Measurements from ENCODE around the gene METTL2B.

METTL2B gene, protein sequence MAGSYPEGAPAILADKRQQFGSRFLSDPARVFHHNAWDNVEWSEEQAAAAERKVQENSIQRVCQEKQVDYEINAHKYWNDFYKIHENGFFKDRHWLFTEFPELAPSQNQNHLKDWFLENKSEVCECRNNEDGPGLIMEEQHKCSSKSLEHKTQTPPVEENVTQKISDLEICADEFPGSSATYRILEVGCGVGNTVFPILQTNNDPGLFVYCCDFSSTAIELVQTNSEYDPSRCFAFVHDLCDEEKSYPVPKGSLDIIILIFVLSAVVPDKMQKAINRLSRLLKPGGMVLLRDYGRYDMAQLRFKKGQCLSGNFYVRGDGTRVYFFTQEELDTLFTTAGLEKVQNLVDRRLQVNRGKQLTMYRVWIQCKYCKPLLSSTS

DNA sequence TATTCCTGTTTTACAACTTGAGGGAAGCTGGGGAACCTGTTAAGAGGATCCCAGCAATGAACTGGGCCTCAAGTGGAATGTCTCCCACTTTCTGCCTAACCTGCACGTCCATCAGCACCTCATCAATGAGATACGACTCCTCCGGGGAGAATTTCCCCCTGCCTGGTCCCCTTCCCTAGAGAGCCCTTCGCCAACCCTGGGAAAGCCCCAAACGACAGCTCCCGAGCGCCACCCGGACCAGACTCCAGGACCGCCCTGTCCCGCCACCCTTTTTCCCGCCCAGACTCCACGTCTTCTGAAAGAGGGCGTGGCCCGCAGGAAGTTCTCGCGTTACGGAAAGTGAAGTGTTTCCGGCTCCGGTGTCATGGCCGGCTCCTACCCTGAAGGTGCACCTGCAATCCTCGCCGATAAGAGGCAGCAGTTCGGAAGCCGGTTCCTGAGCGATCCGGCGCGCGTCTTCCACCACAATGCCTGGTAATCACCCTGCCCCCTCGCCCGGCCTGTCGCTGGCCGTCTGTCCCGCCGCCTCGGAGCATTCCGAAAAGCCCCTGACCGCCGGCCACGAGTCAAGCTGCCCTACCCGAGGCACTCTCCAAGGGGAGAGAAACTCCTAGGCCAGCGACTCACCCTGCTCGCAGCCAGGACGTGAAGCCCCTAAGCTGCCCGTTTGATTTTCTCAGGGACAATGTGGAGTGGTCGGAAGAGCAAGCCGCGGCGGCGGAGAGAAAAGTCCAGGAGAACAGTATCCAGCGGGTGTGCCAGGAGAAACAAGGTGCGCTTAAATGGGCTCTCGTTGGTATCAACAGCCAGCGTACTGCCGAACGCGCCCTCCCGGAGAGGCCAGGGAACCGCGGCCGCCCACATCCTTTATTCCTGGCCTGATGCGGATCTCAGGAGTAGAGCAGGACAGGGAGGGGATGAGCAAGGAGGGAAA lies at the start of gene METTL2B:
METTL2B (plus strand) TSS at position 347 of the 934 bp plus-strand sequence; CDS start at position 365, 18 bp downstream.
- peak; percentile 95 for DNase-seq

- DNase-seq: no peak
Observed at GRCh38 chr7:128427289-128427891, 49.2 kb upstream of the METTL2B start.

DNA sequence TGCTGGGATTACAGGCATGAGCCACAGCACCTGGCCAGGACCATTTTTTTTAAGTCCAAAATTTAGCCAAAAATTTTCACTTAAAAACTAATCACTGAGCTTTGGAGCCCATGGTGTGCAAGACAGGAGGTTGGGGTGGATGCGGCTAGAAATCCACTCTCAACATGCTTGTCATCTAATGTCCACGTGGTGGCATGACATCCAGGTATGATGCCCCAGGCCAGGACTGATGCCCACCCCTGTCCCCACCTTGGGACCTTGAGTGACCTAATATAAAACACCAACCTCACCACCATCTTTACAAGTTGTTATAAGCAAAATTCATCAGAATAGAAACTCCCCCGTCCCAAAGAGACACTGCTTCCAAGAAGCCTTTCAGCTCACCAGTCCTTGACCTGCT lies 46.3 kb upstream of the METTL2B start:
- DNase-seq: no peak

DNA sequence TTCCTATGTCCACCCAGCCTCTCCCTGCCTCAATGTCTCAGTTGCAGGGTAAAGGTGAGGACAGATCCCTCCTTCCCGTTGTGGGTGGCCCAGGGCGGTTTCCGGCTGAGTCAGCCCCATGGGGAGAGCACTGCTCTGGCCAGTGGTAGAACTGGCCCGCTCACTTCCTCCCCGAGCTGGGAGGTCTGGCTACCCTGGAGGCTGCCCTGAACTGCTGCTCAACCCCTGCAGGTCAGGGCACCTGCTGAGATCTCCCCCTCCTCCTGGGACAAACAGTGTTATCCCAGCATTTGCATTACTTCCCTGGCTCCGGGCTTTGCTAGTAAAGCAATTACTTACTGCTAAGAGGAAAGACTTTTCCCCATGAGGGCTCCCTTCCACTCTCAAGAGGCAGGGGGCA lies 45.3 kb upstream of the METTL2B start:
- no peak for DNase-seq

- DNase-seq: no peak
Observed at GRCh38 chr7:128431754-128432153, 44.8 kb upstream of the METTL2B start.

DNA sequence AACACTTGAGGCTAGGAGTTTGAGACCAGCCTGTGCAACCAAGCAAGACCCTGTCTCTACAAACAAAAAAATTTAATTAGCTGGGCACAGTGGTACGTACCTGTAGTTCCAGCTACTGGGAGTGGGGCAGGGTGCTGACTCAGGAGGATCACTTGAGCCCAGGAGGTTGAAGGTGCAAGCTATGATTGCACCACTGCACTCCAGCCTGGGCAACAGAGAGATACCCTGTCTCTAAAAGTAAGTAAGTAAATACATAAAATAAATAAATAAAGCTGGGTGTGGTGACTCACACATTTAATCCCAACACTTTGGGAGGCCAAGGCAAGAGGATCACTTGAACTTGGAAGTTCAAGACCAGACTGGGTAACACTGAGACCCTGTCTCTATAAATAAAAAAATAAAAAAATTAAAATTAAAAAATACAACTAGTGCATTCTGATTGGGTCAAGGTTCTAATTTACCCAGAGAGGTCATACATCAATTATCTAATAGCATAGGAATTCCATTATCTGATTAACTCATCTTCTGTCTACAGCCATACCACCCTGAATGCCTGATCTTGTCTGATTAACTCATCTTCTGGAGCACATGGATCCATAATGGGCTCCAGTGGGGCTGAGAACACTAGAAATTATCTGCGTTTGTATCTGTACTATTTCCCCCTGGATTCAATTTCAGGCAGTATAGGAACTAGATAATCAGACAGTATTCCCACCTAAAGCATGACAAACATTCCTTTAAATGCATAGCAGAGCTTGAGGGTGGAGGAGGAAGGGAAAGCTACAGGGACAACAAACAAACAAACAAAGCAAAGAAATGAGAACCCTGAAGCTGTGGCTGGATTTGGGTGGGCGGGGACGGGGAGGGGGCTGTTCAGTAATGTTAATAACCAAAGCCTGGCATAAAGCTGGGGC lies 41.9 kb upstream of the METTL2B start:
- DNase-seq: no peak

GRCh38 chr7:128435327-128435686 lies 41.2 kb upstream of the METTL2B start:
- no peak for DNase-seq

- no peak for DNase-seq
Observed at GRCh38 chr7:128437426-128438332, 38.9 kb upstream of the METTL2B start.

DNA sequence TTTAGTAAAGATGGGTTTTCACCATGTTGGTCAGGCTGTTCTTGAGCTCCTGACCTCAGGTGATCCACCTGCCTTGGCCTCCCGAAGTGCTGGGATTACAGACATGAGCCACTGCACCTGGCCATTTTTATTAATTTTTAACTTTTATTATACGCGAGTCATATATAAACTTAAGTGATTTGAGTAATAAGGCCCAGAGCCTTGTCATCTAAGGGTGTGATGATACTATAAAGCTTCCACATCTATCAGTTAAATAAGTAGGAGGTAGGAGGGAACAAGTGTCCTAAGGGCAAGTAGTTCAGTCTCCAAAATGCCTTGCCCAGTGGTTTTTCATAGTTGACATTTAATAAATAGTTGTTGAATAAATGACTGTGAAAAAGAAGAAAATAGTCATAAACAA lies 34.2 kb upstream of the METTL2B start:
- no peak for DNase-seq

DNA sequence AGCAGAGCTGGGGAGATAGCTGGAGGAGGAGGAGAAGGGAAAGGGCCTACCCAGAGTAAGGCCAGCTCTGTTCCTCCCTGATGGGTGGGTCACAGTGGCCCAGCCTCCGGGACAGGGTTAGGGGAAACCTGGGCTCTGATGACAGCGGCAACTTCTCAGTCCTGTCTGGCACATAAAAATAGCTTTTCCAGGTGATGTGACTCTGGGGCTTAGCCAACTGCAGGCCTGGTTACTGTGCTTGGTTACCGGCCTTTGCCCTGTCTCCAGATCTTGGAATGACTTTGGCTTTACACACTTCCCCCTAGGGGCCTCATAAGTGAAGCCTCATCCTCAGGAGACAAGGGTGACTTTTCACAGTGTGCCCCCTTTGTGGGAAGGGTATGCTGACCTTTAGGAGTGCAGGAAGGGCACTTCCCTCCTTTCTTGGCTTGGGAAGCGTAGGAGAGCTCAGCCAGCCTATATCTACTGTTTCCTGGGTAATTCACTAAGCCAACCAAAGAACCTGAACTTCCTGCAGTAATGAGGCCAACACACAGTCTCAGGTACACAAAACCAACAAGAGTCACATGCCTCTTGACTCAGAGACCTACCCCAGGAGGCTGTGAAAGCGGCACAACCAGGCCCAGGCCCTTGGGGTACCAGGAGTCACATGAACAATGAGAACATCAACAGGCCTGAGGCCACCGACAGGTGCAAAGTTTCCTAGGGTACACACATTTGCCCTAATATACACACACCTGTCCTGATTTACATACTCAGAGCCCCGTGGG lies 32.5 kb upstream of the METTL2B start:
- DNase-seq: no peak

GRCh38 chr7:128446306-128446705 lies 30.2 kb upstream of the METTL2B start:
- peak; percentile 44 for DNase-seq

DNA sequence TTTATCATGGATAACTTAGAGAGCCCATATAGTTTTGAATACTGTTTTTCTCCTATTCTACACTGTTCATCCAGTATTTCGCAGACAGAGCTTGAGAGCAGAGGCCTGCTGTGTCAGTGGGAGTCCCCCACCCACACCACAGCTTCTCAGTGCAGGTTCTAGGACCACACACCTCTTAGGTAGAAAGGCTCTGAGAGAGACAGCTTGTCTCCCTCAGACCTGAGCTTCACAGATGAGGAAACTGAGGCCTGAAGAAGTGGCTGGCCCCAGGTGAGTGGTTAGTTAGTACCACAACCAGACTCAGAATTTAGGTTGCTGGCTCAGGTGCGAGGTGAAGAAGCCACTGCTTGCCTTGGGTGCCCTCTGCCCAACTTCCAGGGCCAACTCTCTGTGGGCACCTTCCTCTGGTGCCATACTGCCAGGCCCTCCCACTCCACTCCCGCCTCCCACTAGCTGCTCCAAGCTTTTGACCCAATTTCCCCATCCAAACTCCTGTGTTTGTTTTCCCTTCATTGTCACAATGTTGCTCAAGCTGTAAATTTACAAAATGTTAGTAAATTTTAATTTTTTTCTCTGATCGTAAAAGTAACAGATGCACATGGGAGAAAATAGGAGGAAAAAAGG lies 28.5 kb upstream of the METTL2B start:
- no peak for DNase-seq

- DNase-seq: no peak
Observed at GRCh38 chr7:128448751-128449302, 27.7 kb upstream of the METTL2B start.

DNA sequence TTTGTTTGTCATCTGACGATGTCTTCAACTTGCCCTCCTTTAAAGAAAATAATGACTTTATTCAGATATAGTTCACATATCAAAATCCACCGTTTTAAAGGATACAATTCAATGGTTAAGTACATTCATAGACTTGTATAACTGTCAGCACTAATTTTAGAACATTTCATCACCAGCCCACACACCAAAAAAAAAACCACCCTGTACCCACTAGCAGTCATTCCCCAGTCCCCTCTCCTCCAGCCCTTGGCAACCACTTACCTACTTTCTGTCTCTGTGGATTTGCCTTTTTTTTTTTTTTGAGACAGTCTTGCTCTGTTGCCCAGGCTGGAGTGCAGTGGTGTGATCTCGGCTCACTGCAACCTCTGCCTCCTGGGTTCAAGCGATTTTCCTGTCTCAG lies 26.1 kb upstream of the METTL2B start:
- DNase-seq: no peak

DNA sequence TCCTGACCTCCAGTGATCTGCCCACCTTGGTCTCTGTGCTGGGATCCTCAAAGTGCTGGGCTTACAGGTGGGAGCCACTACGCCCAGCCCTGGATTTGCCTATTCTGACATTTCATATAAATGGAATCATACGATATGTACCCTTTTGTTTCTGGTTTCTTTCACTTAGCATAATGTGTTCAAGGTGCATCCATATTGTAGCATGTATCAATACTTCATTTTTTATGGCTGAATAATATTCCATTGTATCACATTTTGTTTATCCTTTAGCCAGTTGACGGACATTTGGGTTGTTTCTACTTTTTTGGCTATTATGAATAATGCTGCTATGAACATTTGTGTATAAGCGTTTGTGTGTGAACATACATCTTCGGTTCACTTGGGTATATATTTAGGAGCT lies 25.6 kb upstream of the METTL2B start:
- DNase-seq: no peak

GRCh38 chr7:128452552-128452951 lies 24.0 kb upstream of the METTL2B start:
- no peak for DNase-seq

DNA sequence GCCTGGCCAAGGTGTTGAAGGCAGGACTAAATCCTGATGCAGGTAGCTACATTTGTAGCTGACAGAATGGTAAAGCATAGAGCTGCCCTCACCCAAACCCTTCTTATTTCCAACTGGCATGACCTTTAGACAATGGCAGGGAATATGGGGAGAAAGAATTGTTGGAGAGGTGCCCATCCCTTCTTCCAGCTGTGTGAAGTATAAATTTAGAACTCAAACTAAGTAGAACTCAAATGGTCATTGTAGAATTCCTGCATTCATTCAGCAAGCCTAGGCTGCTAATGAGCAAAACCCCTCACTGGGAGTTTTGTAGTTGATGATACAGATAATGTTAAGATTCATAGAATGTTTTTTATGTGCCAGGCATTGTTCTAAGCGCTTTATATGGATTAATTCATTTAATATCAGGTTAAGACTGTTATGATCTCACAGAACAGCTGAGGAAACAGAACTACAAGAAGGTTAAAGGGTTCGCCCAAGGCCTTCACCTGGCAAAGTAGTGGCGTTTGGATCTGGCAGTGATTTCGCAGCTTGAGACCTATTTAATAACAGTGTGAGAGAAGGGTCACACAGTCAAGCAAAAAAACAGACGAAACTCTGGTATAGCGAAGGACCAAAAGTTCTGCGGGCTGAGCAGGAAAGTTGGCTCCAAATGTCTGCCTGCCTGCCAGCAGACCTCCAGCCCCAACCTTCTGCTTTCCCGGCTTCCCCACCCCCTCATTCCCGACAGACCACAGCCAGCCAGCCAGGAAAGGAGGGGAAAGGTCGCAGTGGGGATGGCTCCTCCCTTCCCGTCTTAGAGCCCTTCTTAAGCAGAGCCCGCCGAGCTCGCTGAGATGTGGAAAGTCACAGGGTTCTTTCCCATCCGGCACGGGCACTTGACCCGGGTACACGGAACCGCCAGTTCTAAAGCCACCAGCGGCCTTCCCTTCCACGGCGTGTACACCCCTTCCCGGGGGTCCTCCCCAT lies 22.4 kb upstream of the METTL2B start:
- DNase-seq: peak; percentile 97

GRCh38 chr7:128454808-128455542 lies 21.6 kb upstream of the METTL2B start:
- DNase-seq: no peak

Measured in right hindlimb (tissue), 1 donor.